GM12878 (cell line): ENCODE data around the gene SLC50A1. TPM values are rescaled to one million over a fixed set of nuclear protein-coding genes. Genes with fewer than 3 reads are reported as not detected.

Experiments
- ATAC-seq: fragments of 200-7000 bp; cut with Tn5 transposase; 3 replicates; pipeline ENCODE4 v1.9.1; 2020; ENCODE audit warnings: mild to moderate bottlenecking, moderate library complexity
- BruUV-seq: library from RNA; stranded (reverse); fragments of 400-500 nt; replicated peaks from 2 replicates; lab custom pipeline; 2021; lab: Mats Ljungman, UMichigan
- CTCF ChIA-PET: fragments of 300-600 bp; sonication (Branson Sonifier 250); formaldehyde crosslinking; extraction: SDS; loops from one replicate; lab custom pipeline; 2021; ENCODE audit warnings: inconsistent platforms; lab: Yijun Ruan, JAX
- POLR2A ChIA-PET: fragments of 350-600 bp; formaldehyde crosslinking; extraction: SDS; loops from one replicate; lab custom pipeline; 2021; ENCODE audit warnings: inconsistent platforms; lab: Charles Lee
- RAD21 ChIA-PET: fragments of 300-600 bp; sonication (Branson Sonifier 250); formaldehyde crosslinking; loops from one replicate; lab custom pipeline; 2023; ENCODE audit warnings: antibody characterized with exemption; ENCODE audit not compliant: unreplicated experiment; lab: Charles Lee
- SMC1A ChIA-PET: fragments of 300-600 bp; sonication (Branson Sonifier 250); formaldehyde crosslinking; loops from one replicate; lab custom pipeline; 2023; ENCODE audit not compliant: unreplicated experiment, uncharacterized antibody; lab: Charles Lee
- DNase-seq: peaks from one replicate; pipeline ENCODE4 v3.0.0-alpha.2; 2011; ENCODE audit warnings: low read depth, low spot score
- FAIRE-seq: peaks from 3 replicates; lab custom pipeline; 2011; peaks lifted over from hg19 to GRCh38; lab: Jason Lieb, UNC
- H2AFZ ChIP-seq: 2 replicates; pipeline ENCODE4 v1.6.0; 2011; ENCODE audit warnings: low read depth, low read length, control low read depth; ENCODE audit not compliant: control insufficient read depth
- H3K27ac ChIP-seq: 2 replicates; pipeline ENCODE4 v1.5.1; 2011; ENCODE audit warnings: control low read depth; ENCODE audit not compliant: control insufficient read depth, insufficient read depth
- H3K27me3 ChIP-seq, 2 experiments: replicated peaks in 1 of 2; 2 replicates each; pipeline versions ENCODE4 v1.6.0 to v1.6.1; 2011; ENCODE audit warnings: low read length in 1 of 2; ENCODE audit not compliant: control insufficient read depth in 2 of 2, insufficient read depth in 2 of 2
- H3K36me3 ChIP-seq, 2 experiments: 2 replicates each; pipeline ENCODE4 v1.5.1; 2011; ENCODE audit warnings: low read length in 1 of 2; ENCODE audit not compliant: control insufficient read depth in 2 of 2, insufficient read depth in 2 of 2
- H3K4me1 ChIP-seq: 2 replicates; pipeline ENCODE4 v1.6.1; 2011; ENCODE audit warnings: mild to moderate bottlenecking, low read length, moderate library complexity, mixed read lengths; ENCODE audit not compliant: control insufficient read depth, insufficient read depth
- H3K4me2 ChIP-seq: 2 replicates; pipeline ENCODE4 v1.6.0; 2011; ENCODE audit warnings: control low read depth; ENCODE audit not compliant: control insufficient read depth, insufficient read depth
- H3K4me3 ChIP-seq: fragments of 200-600 bp; sonication (generic); 2 replicates; pipeline ENCODE4 v1.5.1; 2016
- H3K79me2 ChIP-seq: 2 replicates; pipeline ENCODE4 v1.6.0; 2011; ENCODE audit warnings: low read length; ENCODE audit not compliant: control insufficient read depth, insufficient read depth
- H3K9ac ChIP-seq: 2 replicates; pipeline ENCODE4 v1.8.0; 2011; ENCODE audit warnings: low read length, control low read depth, mixed read lengths; ENCODE audit not compliant: control insufficient read depth, insufficient read depth
- H3K9me3 ChIP-seq: replicated peaks from 3 replicates; pipeline ENCODE4 v1.5.1; 2011; ENCODE audit warnings: mild to moderate bottlenecking, low read length; ENCODE audit not compliant: control insufficient read depth, insufficient read depth
- H4K20me1 ChIP-seq: 2 replicates; pipeline ENCODE4 v1.6.0; 2011; ENCODE audit not compliant: control insufficient read depth, insufficient read depth
- BCL11A ChIP-seq: IDR thresholded peaks from 2 replicates; pipeline ENCODE4 v1.6.1; 2011; ENCODE audit warnings: low read depth, low read length
- EGR1 ChIP-seq, 2 experiments: IDR thresholded peaks; 1 replicate in 1 of 2; 2 replicates in 1 of 2; pipeline ENCODE4 v1.6.1; 2011 to 2012; ENCODE audit warnings: low read depth in 2 of 2, low read length in 2 of 2, borderline replicate concordance in 1 of 2, mild to moderate bottlenecking in 1 of 2, moderate library complexity in 1 of 2
- HDAC2 ChIP-seq: fragments of 200-600 bp; sonication (generic); IDR thresholded peaks from 2 replicates; pipeline ENCODE4 v1.6.1; 2017
- MEF2A ChIP-seq: IDR thresholded peaks from 2 replicates; pipeline ENCODE4 v1.6.1; 2011; ENCODE audit warnings: low read depth, mild to moderate bottlenecking, low read length, moderate library complexity; ENCODE audit not compliant: insufficient read depth
- PAX8 ChIP-seq: fragments of 450-650 bp; IDR thresholded peaks from 2 replicates; pipeline ENCODE4 v1.6.1; 2017; ENCODE audit warnings: mild to moderate bottlenecking, moderate library complexity
- SMARCA5 ChIP-seq: fragments of 450-650 bp; IDR thresholded peaks from 2 replicates; pipeline ENCODE4 v1.6.1; 2017; ENCODE audit warnings: mild to moderate bottlenecking
- WGBS: methylation state at CpG from one replicate; pipeline ENCODE4 v1.1.6; 2016; ENCODE audit warnings: low lambda C conversion rate; ENCODE audit not compliant: insufficient replicate concordance, insufficient coverage; ENCODE audit errors: missing lambda C conversion rate; 5-methylcytosine and 5-hydroxymethylcytosine counted together
- in situ Hi-C: fragments of 300-500 bp; cut with MboI; formaldehyde crosslinking; loops from 9 replicates; pipeline ENCODE4 v1.14.3; 2018; ENCODE audit warnings: mixed read lengths
- intact Hi-C: fragments of 100-400 bp; cut with micrococcal nuclease; formaldehyde crosslinking; loops from one replicate; pipeline ENCODE4 v1.14.2; 2022; ENCODE audit not compliant: unreplicated experiment
- polyA plus RNA-seq, 11 experiments: library from polyadenylated mRNA; depleted of rRNA in 4 of 11; unstranded in 6 of 11; stranded (reverse) in 5 of 11; fragments of >200 nt; fragmentation: Nextera tagmentation in 4 of 11; fragmentation: Illumina TruSeq in 1 of 11; extraction: Ambion mirVana in 4 of 11; extraction: Trizol in 1 of 11; gene quantifications; 1 replicate in 1 of 11; 2 replicates in 10 of 11; pipeline versions ENCODE4 v1.2.1 to v1.2.3, GENCODE V29; 2011 to 2016; ENCODE audit warnings: inconsistent platforms in 2 of 11, missing spikeins in 2 of 11, low read depth in 1 of 11
- total RNA-seq, 4 experiments: library from RNA; depleted of rRNA in 3 of 4; stranded (reverse); fragments of >200 nt in 3 of 4; fragmentation: Illumina TruSeq in 1 of 4; extraction: Trizol in 1 of 4; gene quantifications; 2 replicates each; pipeline versions ENCODE4 v1.2.1 to v1.2.3, GENCODE V29; 2013 to 2021
- TF ChIP-seq, protein P1 (sequence below): fragments of 150-350 bp; IDR thresholded peaks from 2 replicates; pipeline ENCODE4 v1.6.1; 2016; ENCODE audit warnings: low read depth, low read length
- TF ChIP-seq, protein P2 (sequence below): IDR thresholded peaks from 2 replicates; pipeline ENCODE4 v1.6.1; 2011; ENCODE audit warnings: low read depth, low read length, improper control_type of control experiment, borderline replicate concordance
- TF ChIP-seq, protein P3 (sequence below): IDR thresholded peaks from 2 replicates; pipeline ENCODE4 v1.6.1; 2012; ENCODE audit warnings: low read depth, low read length, improper control_type of control experiment
- TF ChIP-seq, protein P4 (sequence below): IDR thresholded peaks from 2 replicates; pipeline ENCODE4 v1.6.1; 2011; ENCODE audit warnings: borderline replicate concordance, low read depth, mild to moderate bottlenecking, moderate library complexity, mixed read lengths, low read length; ENCODE audit not compliant: insufficient read depth; ENCODE audit errors: extremely low read length
- TF ChIP-seq, protein P5 (sequence below): fragments of 450-650 bp; IDR thresholded peaks from 2 replicates; pipeline ENCODE4 v1.6.1; 2017; ENCODE audit warnings: antibody characterized with exemption, mild to moderate bottlenecking, moderate library complexity

The SLC50A1 gene
- total and polyA plus RNA-seq, 10 of the 15 experiments (the other 5 are each of a cell fraction or from before 2014, with no cell fraction given), result 32.5 to 85.6 (median 54.0) TPM

DNA sequence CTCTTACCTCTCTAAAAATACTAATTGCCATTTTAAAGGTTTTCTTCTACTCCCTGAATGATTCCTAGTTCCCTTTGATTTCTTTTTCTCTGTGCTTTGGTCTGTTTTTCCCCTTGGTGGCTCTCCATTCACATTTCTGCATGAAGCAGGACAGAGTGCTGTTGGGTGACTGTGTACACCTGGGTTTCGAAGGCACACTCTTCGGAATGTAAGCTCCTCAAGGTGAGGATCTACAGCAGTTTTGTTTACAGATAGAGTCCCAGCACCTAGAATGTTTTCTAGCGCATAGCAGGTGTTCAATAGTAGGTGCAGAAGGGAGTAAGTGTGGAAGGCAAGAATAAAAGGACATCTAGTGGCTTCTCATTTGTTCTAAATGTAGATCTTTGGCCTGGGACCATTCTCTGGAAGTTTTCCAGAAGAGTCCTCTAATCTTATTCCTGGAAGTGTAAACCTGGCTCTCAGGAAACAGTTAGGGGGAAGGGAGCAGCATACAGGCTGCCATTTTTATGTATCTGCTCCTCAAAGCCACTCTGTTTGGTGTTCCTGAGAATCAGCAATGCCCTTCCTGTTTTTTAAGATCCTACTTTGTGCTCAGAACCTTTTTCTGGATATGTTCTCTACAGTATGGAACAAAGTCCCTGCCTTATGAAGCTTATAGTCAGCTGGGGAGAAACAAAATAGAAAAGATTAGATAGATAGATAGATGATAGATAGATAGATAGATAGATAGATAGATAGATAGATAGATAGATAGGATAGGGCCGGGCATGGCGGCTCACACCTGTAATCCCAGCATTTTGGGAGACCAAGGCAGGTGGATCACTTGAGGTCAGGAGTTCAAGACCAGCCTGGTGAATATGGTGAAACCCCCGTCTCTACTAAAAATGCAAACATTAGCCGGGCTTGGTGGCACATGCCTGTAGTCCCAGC lies 30.8 kb upstream of the SLC50A1 start (continued):
- no peak for TF ChIP-seq SMARCA5
- TF ChIP-seq, protein P1, sequence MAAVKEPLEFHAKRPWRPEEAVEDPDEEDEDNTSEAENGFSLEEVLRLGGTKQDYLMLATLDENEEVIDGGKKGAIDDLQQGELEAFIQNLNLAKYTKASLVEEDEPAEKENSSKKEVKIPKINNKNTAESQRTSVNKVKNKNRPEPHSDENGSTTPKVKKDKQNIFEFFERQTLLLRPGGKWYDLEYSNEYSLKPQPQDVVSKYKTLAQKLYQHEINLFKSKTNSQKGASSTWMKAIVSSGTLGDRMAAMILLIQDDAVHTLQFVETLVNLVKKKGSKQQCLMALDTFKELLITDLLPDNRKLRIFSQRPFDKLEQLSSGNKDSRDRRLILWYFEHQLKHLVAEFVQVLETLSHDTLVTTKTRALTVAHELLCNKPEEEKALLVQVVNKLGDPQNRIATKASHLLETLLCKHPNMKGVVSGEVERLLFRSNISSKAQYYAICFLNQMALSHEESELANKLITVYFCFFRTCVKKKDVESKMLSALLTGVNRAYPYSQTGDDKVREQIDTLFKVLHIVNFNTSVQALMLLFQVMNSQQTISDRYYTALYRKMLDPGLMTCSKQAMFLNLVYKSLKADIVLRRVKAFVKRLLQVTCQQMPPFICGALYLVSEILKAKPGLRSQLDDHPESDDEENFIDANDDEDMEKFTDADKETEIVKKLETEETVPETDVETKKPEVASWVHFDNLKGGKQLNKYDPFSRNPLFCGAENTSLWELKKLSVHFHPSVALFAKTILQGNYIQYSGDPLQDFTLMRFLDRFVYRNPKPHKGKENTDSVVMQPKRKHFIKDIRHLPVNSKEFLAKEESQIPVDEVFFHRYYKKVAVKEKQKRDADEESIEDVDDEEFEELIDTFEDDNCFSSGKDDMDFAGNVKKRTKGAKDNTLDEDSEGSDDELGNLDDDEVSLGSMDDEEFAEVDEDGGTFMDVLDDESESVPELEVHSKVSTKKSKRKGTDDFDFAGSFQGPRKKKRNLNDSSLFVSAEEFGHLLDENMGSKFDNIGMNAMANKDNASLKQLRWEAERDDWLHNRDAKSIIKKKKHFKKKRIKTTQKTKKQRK, result no peak

DNA sequence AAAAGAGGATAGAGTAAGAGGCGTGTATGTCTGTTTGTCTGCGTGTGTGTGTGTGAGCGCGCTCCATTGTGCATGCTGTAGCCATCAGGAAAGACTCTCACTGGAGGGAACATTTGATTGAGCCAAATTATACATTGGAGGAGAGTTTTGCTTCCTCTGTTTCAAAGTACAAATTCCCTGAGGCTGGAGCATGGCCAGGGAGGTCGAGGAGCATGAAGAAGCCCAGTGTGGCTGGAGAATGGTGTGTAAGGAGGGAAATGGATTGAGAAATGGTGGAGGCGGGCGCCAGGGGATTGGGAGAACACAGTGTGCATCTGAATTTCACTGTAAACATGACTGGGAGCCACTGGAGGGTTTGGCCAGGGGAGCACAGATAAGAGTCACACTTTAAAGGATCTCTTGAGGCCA lies 30.0 kb upstream of the SLC50A1 start:
- Histone ChIP-seq H3K9ac (no peak overlapping the region), H4K20me1 (no peaks in the 10 kb centered on the region), H3K36me3 (no peaks in the 10 kb centered on the region), H3K9me3 (no peaks in the 10 kb centered on the region), H3K4me3 (no peak overlapping the region), H3K79me2 (no peaks in the 10 kb centered on the region), H3K4me1 (no peaks in the 10 kb centered on the region), H2AFZ (no peak overlapping the region), H3K27ac (no peak overlapping the region), H3K27me3 (no peaks in the 10 kb centered on the region), H3K4me2 (no peak overlapping the region)
- CTCF ChIA-PET, result interaction anchor here (1.6 kb wide), 1 partner anchor 10 kb away, joined by 5 read pairs; no protein-coding TSS in a partner anchor
- intact Hi-C loops (no loop called here), in situ Hi-C loops (no loop called here)
- SMC1A ChIA-PET, result interaction anchor here (2.1 kb wide), 1 partner anchor 12 kb away, joined by 5 read pairs; no protein-coding TSS in a partner anchor
- ATAC-seq (no peak), DNase-seq (no peak), FAIRE-seq (no peak)
- no TSS peak for BruUV-seq
- RAD21 ChIA-PET, result no interaction called here
- POLR2A ChIA-PET, result no interaction called here
- WGBS, result 27% methylated on average over 7 of the region's 7 CpGs
- TF ChIP-seq BCL11A (no peak), HDAC2 (no peak), MEF2A (no peak), EGR1 (IDR thresholded peaks at IDR 0.05; ENCODE audit: borderline replicate concordance in 1 of 2, low read depth in 2 of 2, low read length in 2 of 2) (no peak), PAX8 (no peak)
- TF ChIP-seq, protein P2, sequence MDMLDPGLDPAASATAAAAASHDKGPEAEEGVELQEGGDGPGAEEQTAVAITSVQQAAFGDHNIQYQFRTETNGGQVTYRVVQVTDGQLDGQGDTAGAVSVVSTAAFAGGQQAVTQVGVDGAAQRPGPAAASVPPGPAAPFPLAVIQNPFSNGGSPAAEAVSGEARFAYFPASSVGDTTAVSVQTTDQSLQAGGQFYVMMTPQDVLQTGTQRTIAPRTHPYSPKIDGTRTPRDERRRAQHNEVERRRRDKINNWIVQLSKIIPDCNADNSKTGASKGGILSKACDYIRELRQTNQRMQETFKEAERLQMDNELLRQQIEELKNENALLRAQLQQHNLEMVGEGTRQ, result no peak
- TF ChIP-seq, protein P3, sequence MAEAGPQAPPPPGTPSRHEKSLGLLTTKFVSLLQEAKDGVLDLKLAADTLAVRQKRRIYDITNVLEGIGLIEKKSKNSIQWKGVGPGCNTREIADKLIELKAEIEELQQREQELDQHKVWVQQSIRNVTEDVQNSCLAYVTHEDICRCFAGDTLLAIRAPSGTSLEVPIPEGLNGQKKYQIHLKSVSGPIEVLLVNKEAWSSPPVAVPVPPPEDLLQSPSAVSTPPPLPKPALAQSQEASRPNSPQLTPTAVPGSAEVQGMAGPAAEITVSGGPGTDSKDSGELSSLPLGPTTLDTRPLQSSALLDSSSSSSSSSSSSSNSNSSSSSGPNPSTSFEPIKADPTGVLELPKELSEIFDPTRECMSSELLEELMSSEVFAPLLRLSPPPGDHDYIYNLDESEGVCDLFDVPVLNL, result no peak
- TF ChIP-seq, protein P4, sequence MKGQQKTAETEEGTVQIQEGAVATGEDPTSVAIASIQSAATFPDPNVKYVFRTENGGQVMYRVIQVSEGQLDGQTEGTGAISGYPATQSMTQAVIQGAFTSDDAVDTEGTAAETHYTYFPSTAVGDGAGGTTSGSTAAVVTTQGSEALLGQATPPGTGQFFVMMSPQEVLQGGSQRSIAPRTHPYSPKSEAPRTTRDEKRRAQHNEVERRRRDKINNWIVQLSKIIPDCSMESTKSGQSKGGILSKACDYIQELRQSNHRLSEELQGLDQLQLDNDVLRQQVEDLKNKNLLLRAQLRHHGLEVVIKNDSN, result no peak
- TF ChIP-seq, protein P5, sequence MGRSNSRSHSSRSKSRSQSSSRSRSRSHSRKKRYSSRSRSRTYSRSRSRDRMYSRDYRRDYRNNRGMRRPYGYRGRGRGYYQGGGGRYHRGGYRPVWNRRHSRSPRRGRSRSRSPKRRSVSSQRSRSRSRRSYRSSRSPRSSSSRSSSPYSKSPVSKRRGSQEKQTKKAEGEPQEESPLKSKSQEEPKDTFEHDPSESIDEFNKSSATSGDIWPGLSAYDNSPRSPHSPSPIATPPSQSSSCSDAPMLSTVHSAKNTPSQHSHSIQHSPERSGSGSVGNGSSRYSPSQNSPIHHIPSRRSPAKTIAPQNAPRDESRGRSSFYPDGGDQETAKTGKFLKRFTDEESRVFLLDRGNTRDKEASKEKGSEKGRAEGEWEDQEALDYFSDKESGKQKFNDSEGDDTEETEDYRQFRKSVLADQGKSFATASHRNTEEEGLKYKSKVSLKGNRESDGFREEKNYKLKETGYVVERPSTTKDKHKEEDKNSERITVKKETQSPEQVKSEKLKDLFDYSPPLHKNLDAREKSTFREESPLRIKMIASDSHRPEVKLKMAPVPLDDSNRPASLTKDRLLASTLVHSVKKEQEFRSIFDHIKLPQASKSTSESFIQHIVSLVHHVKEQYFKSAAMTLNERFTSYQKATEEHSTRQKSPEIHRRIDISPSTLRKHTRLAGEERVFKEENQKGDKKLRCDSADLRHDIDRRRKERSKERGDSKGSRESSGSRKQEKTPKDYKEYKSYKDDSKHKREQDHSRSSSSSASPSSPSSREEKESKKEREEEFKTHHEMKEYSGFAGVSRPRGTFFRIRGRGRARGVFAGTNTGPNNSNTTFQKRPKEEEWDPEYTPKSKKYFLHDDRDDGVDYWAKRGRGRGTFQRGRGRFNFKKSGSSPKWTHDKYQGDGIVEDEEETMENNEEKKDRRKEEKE, result no peak
